PFSK-1 (cell line): Measurements from ENCODE around the gene RAN.

Experiments used
- FOXP2 ChIP-seq: optimal IDR thresholded peaks from 2 replicates; pipeline ENCODE3; 2011; ENCODE audit warnings: borderline replicate concordance, control low read depth, inconsistent platforms; ENCODE audit not compliant: insufficient read depth; ENCODE audit errors: extremely low read length, extremely low read depth
- POLR2AphosphoS5 ChIP-seq: IDR thresholded peaks from 2 replicates; pipeline ENCODE4 v1.6.1; 2012; ENCODE audit warnings: low read depth, mild to moderate bottlenecking, control low read depth, low read length, moderate library complexity
- SIN3A ChIP-seq: IDR thresholded peaks from 2 replicates; pipeline ENCODE4 v1.6.1; 2012; ENCODE audit warnings: mild to moderate bottlenecking, low read length, moderate library complexity, borderline replicate concordance; ENCODE audit not compliant: insufficient read depth
- TAF1 ChIP-seq: IDR thresholded peaks from 2 replicates; pipeline ENCODE4 v1.6.1; 2012; ENCODE audit warnings: low read length, control low read depth, borderline replicate concordance; ENCODE audit not compliant: insufficient read depth
- TF ChIP-seq, protein P1 (sequence below), 2 experiments: IDR thresholded peaks; 2 replicates each; pipeline versions ENCODE4 v1.6.1 to v1.8.0; 2011 to 2012; ENCODE audit warnings: low read depth in 2 of 2, low read length in 2 of 2, control low read depth in 1 of 2, inconsistent platforms in 1 of 2, mild to moderate bottlenecking in 1 of 2, moderate library complexity in 1 of 2; ENCODE audit not compliant: insufficient read depth in 1 of 2

RAN gene

DNA sequence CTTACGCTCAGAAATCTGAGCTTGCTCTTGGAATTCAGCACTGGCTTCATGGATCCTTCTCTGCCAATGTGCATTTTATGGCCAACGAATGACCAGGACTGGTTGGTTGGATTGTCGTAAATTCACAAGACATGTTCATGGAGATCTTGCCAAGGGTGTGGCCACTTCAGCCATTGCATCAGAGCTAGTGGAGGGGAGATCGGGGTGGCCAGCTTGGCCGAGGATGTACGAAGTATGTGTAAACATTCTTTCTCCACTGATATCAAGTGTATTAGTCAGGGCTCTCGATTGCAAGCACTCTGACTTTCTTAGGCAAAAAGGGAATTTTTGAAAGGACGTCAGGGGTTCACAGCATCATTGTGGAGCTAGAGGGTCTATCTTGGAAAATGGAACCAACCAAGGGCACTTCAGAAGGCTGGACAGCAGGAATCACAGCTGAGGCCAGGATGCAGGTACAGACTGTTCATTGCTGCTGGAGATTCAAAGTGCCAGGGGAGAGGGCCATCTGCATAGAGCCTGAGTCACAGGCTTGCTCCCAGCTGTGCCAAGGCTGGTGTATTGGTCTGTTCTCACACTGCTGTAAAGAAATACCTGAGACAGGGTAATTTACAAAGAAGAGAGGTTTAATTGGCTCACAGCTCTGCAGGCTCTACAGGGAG lies 49.0 kb downstream of the RAN start:
- no peak for TF ChIP-seq POLR2AphosphoS5
- TF ChIP-seq FOXP2, result no peak
- TF ChIP-seq, protein P1, sequence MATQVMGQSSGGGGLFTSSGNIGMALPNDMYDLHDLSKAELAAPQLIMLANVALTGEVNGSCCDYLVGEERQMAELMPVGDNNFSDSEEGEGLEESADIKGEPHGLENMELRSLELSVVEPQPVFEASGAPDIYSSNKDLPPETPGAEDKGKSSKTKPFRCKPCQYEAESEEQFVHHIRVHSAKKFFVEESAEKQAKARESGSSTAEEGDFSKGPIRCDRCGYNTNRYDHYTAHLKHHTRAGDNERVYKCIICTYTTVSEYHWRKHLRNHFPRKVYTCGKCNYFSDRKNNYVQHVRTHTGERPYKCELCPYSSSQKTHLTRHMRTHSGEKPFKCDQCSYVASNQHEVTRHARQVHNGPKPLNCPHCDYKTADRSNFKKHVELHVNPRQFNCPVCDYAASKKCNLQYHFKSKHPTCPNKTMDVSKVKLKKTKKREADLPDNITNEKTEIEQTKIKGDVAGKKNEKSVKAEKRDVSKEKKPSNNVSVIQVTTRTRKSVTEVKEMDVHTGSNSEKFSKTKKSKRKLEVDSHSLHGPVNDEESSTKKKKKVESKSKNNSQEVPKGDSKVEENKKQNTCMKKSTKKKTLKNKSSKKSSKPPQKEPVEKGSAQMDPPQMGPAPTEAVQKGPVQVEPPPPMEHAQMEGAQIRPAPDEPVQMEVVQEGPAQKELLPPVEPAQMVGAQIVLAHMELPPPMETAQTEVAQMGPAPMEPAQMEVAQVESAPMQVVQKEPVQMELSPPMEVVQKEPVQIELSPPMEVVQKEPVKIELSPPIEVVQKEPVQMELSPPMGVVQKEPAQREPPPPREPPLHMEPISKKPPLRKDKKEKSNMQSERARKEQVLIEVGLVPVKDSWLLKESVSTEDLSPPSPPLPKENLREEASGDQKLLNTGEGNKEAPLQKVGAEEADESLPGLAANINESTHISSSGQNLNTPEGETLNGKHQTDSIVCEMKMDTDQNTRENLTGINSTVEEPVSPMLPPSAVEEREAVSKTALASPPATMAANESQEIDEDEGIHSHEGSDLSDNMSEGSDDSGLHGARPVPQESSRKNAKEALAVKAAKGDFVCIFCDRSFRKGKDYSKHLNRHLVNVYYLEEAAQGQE (IDR thresholded peaks at IDR 0.05; ENCODE audit: insufficient read depth in 1 of 2, low read depth in 2 of 2, low read length in 2 of 2), result no peak
- TF ChIP-seq TAF1, result no peak
- no peak for TF ChIP-seq SIN3A

DNA sequence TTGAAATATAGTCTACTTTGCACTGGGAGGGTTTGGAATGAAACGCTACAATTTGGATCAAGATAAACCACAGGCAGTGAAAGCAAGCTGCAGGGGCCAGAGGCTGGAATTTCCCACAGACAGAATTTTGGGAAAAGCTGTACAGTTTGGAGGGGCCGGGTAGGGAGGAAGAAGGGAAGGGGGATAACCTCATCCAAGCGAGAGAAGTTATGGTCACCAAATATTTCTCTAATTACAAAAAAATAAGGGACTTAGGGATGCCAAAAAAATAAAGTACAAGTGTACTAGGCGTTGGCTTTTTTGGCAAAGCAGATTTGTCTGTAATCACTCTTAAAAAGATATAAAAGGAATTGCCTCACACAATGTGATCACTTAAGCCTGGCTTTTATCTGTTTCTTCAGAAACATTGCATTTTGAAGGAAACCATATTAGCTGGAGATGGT lies 50.7 kb downstream of the RAN start:
- TF ChIP-seq TAF1, result no peak
- TF ChIP-seq POLR2AphosphoS5, result no peak
- no peak for TF ChIP-seq FOXP2
- TF ChIP-seq SIN3A, result no peak
- TF ChIP-seq, protein P1 (IDR thresholded peaks at IDR 0.05; ENCODE audit: insufficient read depth in 1 of 2, low read depth in 2 of 2, low read length in 2 of 2), result no peak

GRCh38 chr12:130924966-130925665 lies 53.2 kb downstream of the RAN start:
- TF ChIP-seq, protein P1 (IDR thresholded peaks at IDR 0.05; ENCODE audit: insufficient read depth in 1 of 2, low read depth in 2 of 2, low read length in 2 of 2), result no peak
- TF ChIP-seq FOXP2, result no peak
- TF ChIP-seq TAF1, result no peak
- TF ChIP-seq POLR2AphosphoS5, result no peak
- TF ChIP-seq SIN3A, result no peak

- TF ChIP-seq, protein P1 (IDR thresholded peaks at IDR 0.05; ENCODE audit: insufficient read depth in 1 of 2, low read depth in 2 of 2, low read length in 2 of 2), result no peak
- TF ChIP-seq SIN3A, result no peak
- TF ChIP-seq TAF1, result no peak
Observed at GRCh38 chr12:130925666-130926015, 53.8 kb downstream of the RAN start.
